Thyroid gland (tissue), 4 donors: ENCODE data around the gene FBXO3.

Experiments
- CTCF ChIP-seq, 6 experiments: fragments of 200-600 bp in 3 of 6; fragments of 450-650 bp in 3 of 6; sonication (generic) in 3 of 6; IDR thresholded peaks; one replicate each; pipeline ENCODE4 v1.5.1; 2016 to 2019; ENCODE audit warnings: antibody characterized with exemption in 6 of 6, mild to moderate bottlenecking in 2 of 6, inconsistent platforms in 1 of 6, moderate library complexity in 1 of 6
- POLR2A ChIP-seq, 2 donors: fragments of 450-650 bp; IDR thresholded peaks; one replicate each; pipeline ENCODE4 v1.6.1; 2017; ENCODE audit warnings: antibody characterized with exemption in 2 of 2, mild to moderate bottlenecking in 2 of 2, moderate library complexity in 1 of 2

GRCh38 chr11:33737362-33737821 is 36.9 kb downstream of the FBXO3 start:
- TF ChIP-seq CTCF (IDR thresholded peaks at IDR 0.05) (no peak), POLR2A (IDR thresholded peaks at IDR 0.05) (no peak)
